Body of pancreas (tissue), 4 donors: ENCODE measurements around the gene BRD4. TPM values are rescaled to one million over a fixed set of nuclear protein-coding genes. Genes with fewer than 3 reads are reported as not detected.

Source experiments
- ATAC-seq: fragments of 150-250 bp; one replicate; pipeline ENCODE4 v1.9.1; 2016
- DNase-seq, 4 donors: peaks; one replicate each; pipeline ENCODE4 v3.0.0-alpha.2; 2019
- H3K27ac ChIP-seq, 4 donors: fragments of 200-600 bp; sonication (generic); 1 replicate in 3 of 4; 2 replicates in 1 of 4; pipeline versions ENCODE4 v1.5.1 to v1.6.1; 2016 to 2019; ENCODE audit warnings: mild to moderate bottlenecking in 1 of 4, mixed read lengths in 1 of 4, moderate library complexity in 1 of 4
- H3K27me3 ChIP-seq, 2 donors: fragments of 200-600 bp; sonication (generic); one replicate each; pipeline ENCODE4 v1.6.0; 2016; ENCODE audit warnings: mild to moderate bottlenecking in 1 of 2
- H3K36me3 ChIP-seq, 2 donors: fragments of 200-600 bp; sonication (generic); replicated peaks in 1 of 2; 2 replicates each; pipeline ENCODE4 v1.5.1; 2016; ENCODE audit warnings: low read depth in 2 of 2; ENCODE audit not compliant: insufficient read depth in 1 of 2
- H3K4me1 ChIP-seq: fragments of 200-600 bp; sonication (generic); one replicate; pipeline ENCODE4 v1.6.0; 2016
- H3K4me3 ChIP-seq, 2 donors: fragments of 200-600 bp; sonication (generic); 1 replicate in 1 of 2; 2 replicates in 1 of 2; pipeline ENCODE4 v1.5.1; 2016 to 2019
- H3K9me3 ChIP-seq, 3 donors: fragments of 200-600 bp; sonication (generic); 1 replicate in 2 of 3; 2 replicates in 1 of 3; pipeline ENCODE4 v1.5.1; 2016
- POLR2A ChIP-seq, 3 donors: fragments of 450-650 bp; IDR thresholded peaks; one replicate each; pipeline ENCODE4 v1.6.1; 2016; ENCODE audit warnings: antibody characterized with exemption in 3 of 3, mild to moderate bottlenecking in 2 of 3
- WGBS, 2 donors: methylation state at CpG; one replicate each; pipeline ENCODE4 v1.1.5; 2017; 5-methylcytosine and 5-hydroxymethylcytosine counted together
- intact Hi-C: fragments of 100-400 bp; cut with DNase I; formaldehyde crosslinking; loops from one replicate; pipeline ENCODE4 v1.15.1; 2023
- total RNA-seq, 2 donors: library from RNA; depleted of rRNA; stranded (reverse); fragments of >200 nt; gene quantifications; one replicate each; pipeline ENCODE4 v1.1.0, GENCODE V29; 2016
- TF ChIP-seq, protein P1 (sequence below), 7 experiments: fragments of 450-650 bp in 4 of 7; fragments of 200-600 bp in 3 of 7; sonication (generic) in 3 of 7; IDR thresholded peaks; one replicate each; pipeline ENCODE4 v1.5.1; 2016 to 2019; ENCODE audit warnings: antibody characterized with exemption in 7 of 7

The BRD4 gene
- total RNA-seq, 2 donors from 2014 or later: 15.3 to 33.6 TPM

GRCh38 chr19:15373644-15374043 lies 41.3 kb upstream of the BRD4 start:
- 91 to 93% methylated on average over 10 to 22 of the region's 22 CpGs for WGBS, 2 donors

GRCh38 chr19:15372891-15373301 lies 40.6 kb upstream of the BRD4 start:
- TF ChIP-seq POLR2A (IDR thresholded peaks at IDR 0.05): no peak
- Histone ChIP-seq H3K9me3 (no peaks in the 10 kb centered on the region), H3K4me3 (no peak overlapping the region), H3K27me3 (no peaks in the 10 kb centered on the region), H3K4me1 (peaks cover 32% of the 10 kb centered on the region), H3K36me3 (peaks cover 15 to 32% of the 10 kb centered on the region in 2 donors), H3K27ac (no peak overlapping the region)
- intact Hi-C loops: loop anchor here (10.0 kb wide), 1 partner anchor 108 kb away; no protein-coding TSS in a partner anchor
- WGBS, 2 donors: 91 to 97% methylated on average over 9 to 30 of the region's 30 CpGs
- no peak for ATAC-seq
- no peak for DNase-seq

More at GRCh38 chr19:15373644-15374043, 41.3 kb upstream of the BRD4 start:
- Histone ChIP-seq H3K4me1 (peaks cover 36% of the 10 kb centered on the region), H3K27ac (no peak overlapping the region), H3K36me3 (peaks cover 15 to 25% of the 10 kb centered on the region in 2 donors), H3K9me3 (no peaks in the 10 kb centered on the region), H3K4me3 (no peak overlapping the region), H3K27me3 (no peaks in the 10 kb centered on the region)
- no peak for TF ChIP-seq POLR2A (IDR thresholded peaks at IDR 0.05)
- TF ChIP-seq, protein P1, sequence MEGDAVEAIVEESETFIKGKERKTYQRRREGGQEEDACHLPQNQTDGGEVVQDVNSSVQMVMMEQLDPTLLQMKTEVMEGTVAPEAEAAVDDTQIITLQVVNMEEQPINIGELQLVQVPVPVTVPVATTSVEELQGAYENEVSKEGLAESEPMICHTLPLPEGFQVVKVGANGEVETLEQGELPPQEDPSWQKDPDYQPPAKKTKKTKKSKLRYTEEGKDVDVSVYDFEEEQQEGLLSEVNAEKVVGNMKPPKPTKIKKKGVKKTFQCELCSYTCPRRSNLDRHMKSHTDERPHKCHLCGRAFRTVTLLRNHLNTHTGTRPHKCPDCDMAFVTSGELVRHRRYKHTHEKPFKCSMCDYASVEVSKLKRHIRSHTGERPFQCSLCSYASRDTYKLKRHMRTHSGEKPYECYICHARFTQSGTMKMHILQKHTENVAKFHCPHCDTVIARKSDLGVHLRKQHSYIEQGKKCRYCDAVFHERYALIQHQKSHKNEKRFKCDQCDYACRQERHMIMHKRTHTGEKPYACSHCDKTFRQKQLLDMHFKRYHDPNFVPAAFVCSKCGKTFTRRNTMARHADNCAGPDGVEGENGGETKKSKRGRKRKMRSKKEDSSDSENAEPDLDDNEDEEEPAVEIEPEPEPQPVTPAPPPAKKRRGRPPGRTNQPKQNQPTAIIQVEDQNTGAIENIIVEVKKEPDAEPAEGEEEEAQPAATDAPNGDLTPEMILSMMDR (IDR thresholded peaks at IDR 0.05): no peak
- no peak for DNase-seq
- intact Hi-C loops: loop anchor here (10.0 kb wide), 1 partner anchor 109 kb away; no protein-coding TSS in a partner anchor
- no peak for ATAC-seq

DNA sequence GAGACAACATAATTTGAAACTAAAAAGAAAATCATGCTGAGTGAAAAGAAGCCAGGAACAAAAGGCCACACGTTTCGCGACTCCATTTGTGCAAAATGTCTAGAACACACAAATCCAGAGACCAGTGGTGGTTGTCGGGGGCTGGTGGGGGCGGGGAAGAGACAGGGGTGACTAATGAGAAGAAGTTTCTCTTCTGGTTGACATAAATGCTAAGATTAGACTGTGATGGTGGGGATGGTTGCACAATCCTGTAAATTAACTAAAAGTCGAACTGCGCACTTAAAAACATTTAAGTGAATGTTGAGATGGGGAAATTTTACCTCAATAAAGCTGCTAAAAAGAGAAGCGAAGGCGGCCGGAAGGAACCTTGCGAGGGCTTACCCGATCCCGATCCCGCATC lies 40.1 kb upstream of the BRD4 start:
- H3K27me3 ChIP-seq: no peaks in the 10 kb centered on the region
- H3K9me3 ChIP-seq: no peaks in the 10 kb centered on the region
- no peak for ATAC-seq
- H3K27ac ChIP-seq: no peak overlapping the region
- DNase-seq: no peak
- H3K4me1 ChIP-seq: peaks cover 28% of the 10 kb centered on the region
- intact Hi-C loops: loop anchor here (10.0 kb wide), 1 partner anchor 108 kb away; no protein-coding TSS in a partner anchor
- no peak for TF ChIP-seq POLR2A (IDR thresholded peaks at IDR 0.05)
- TF ChIP-seq, protein P1 (IDR thresholded peaks at IDR 0.05): no peak
- WGBS, 2 donors: 92 to 96% methylated on average over 14 of the region's 14 CpGs
- peaks cover 15 to 36% of the 10 kb centered on the region in 2 donors for H3K36me3 ChIP-seq
- no peak overlapping the region for H3K4me3 ChIP-seq

DNA sequence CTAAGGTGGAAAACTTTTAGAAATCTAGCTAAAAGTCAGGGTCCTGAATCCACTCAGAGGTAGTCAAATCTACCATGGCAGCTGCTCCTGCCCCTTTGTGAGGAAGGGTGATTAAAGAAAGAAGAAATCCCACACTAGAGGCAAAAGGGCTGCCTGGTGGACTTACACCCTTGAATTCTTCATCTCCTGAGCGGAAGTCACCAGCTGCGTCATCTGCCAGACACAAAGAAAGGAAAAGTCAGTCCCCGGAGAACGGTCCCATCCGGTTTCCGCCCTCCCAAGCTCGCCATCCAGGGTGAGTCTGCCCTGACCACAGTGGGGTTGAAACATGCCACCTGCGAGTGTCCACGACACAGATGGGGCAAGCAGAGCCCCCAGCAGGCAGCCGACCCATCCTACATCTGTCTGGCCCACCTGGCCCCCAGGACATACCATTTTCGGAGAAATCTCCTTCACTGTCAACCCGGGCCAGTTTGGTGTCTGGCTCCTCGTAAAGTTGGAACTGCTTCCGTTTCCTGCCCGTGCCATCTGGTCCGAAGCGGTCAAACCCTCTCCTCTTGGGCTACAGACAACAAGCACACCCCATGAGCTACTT lies 39.5 kb upstream of the BRD4 start:
- WGBS, 2 donors: 87 to 89% methylated on average over 8 to 17 of the region's 17 CpGs
- H3K4me1 ChIP-seq: peaks cover 22% of the 10 kb centered on the region
- no peak for ATAC-seq
- peaks cover 15 to 38% of the 10 kb centered on the region in 2 donors for H3K36me3 ChIP-seq
- TF ChIP-seq POLR2A (IDR thresholded peaks at IDR 0.05): no peak
- TF ChIP-seq, protein P1 (IDR thresholded peaks at IDR 0.05): no peak
- DNase-seq: no peak
- no peaks in the 10 kb centered on the region for H3K9me3 ChIP-seq
- intact Hi-C loops: loop anchor here (10.0 kb wide), 1 partner anchor 107 kb away; no protein-coding TSS in a partner anchor
- no peak overlapping the region for H3K27ac ChIP-seq
- H3K27me3 ChIP-seq: no peaks in the 10 kb centered on the region
- H3K4me3 ChIP-seq: no peak overlapping the region

- TF ChIP-seq, protein P1 (IDR thresholded peaks at IDR 0.05): no peak
- TF ChIP-seq POLR2A (IDR thresholded peaks at IDR 0.05): no peak
- H3K9me3 ChIP-seq: no peaks in the 10 kb centered on the region
- no peak overlapping the region for H3K4me3 ChIP-seq
- WGBS, 2 donors: 97 to 100% methylated on average over 6 to 7 of the region's 7 CpGs
- intact Hi-C loops: loop anchor here (10.0 kb wide), 1 partner anchor 106 kb away; no protein-coding TSS in a partner anchor
- no peak overlapping the region for H3K27ac ChIP-seq
- no peaks in the 10 kb centered on the region for H3K27me3 ChIP-seq
- DNase-seq: no peak
- no peak for ATAC-seq
- H3K4me1 ChIP-seq: peaks cover 16% of the 10 kb centered on the region
- peaks cover 15 to 38% of the 10 kb centered on the region in 2 donors for H3K36me3 ChIP-seq
These were observed 38.8 kb upstream of the BRD4 start for GRCh38 chr19:15371119-15371518.
